ENCODE data around the gene ZNHIT2.

The ZNHIT2 gene

GRCh38 chr11:65067446-65067845, 50.1 kb downstream of the ZNHIT2 start:
- TF ChIP-seq CTCF (conservative IDR thresholded peaks at IDR 0.05; ENCODE audit: low read length) (no peak), EZH2phosphoT487 (IDR thresholded peaks at IDR 0.05; ENCODE audit: borderline replicate concordance) (no peak)
- no peaks in the 10 kb centered on the region for H3K9me2 ChIP-seq (replicated peaks; ENCODE audit: low read depth, low read length)
- no peak overlapping the region for H3K4me2 ChIP-seq (ENCODE audit: low read depth, low read length, poor library complexity, severe bottlenecking)

GRCh38 chr11:65066805-65067291, 50.7 kb downstream of the ZNHIT2 start:
- TF ChIP-seq CTCF (conservative IDR thresholded peaks at IDR 0.05; ENCODE audit: low read length): no peak
- TF ChIP-seq EZH2phosphoT487 (IDR thresholded peaks at IDR 0.05; ENCODE audit: borderline replicate concordance): no peak
- Histone ChIP-seq H4K20me1 (ENCODE audit: insufficient read depth, low read length, poor library complexity, severe bottlenecking) (no peaks in the 10 kb centered on the region), H3K4me3 (ENCODE audit: low read length, poor library complexity, severe bottlenecking) (no peak overlapping the region), H3K9me3 (ENCODE audit: insufficient read depth, low read depth, low read length) (no peaks in the 10 kb centered on the region), H2AFZ (ENCODE audit: low read length) (no peak overlapping the region), H3K79me2 (ENCODE audit: insufficient read depth, low read length) (no peaks in the 10 kb centered on the region), H3K9ac (ENCODE audit: low read depth, low read length, poor library complexity, severe bottlenecking) (no peak overlapping the region), H3K9me2 (replicated peaks; ENCODE audit: low read depth, low read length) (no peaks in the 10 kb centered on the region), H3K4me1 (ENCODE audit: insufficient read depth, low read length, poor library complexity, severe bottlenecking) (no peaks in the 10 kb centered on the region), H3K27me3 (ENCODE audit: insufficient read depth, low read length, poor library complexity, severe bottlenecking) (no peaks in the 10 kb centered on the region), H3K36me3 (ENCODE audit: insufficient read depth, low read length) (no peaks in the 10 kb centered on the region), H3K4me2 (ENCODE audit: low read depth, low read length, poor library complexity, severe bottlenecking) (no peak overlapping the region), H3F3A (ENCODE audit: low read depth) (no peaks in the 10 kb centered on the region)

More at GRCh38 chr11:65067446-65067845, 50.1 kb downstream of the ZNHIT2 start:
- Histone ChIP-seq H2AFZ (ENCODE audit: low read length) (no peak overlapping the region), H3K4me3 (ENCODE audit: low read length, poor library complexity, severe bottlenecking) (no peak overlapping the region), H3F3A (ENCODE audit: low read depth) (no peaks in the 10 kb centered on the region), H3K79me2 (ENCODE audit: insufficient read depth, low read length) (no peaks in the 10 kb centered on the region), H3K27me3 (ENCODE audit: insufficient read depth, low read length, poor library complexity, severe bottlenecking) (no peaks in the 10 kb centered on the region), H3K9ac (ENCODE audit: low read depth, low read length, poor library complexity, severe bottlenecking) (no peak overlapping the region), H3K36me3 (ENCODE audit: insufficient read depth, low read length) (no peaks in the 10 kb centered on the region), H4K20me1 (ENCODE audit: insufficient read depth, low read length, poor library complexity, severe bottlenecking) (no peaks in the 10 kb centered on the region), H3K9me3 (ENCODE audit: insufficient read depth, low read depth, low read length) (no peaks in the 10 kb centered on the region), H3K4me1 (ENCODE audit: insufficient read depth, low read length, poor library complexity, severe bottlenecking) (no peaks in the 10 kb centered on the region)
